HTERT RPE-1 (cell line): Measurements from ENCODE around the gene REXO5.
"Not testable (repeated sequence)": the region's sequence is repeated elsewhere in the genome, so short reads cannot be mapped to it uniquely, and the experiment has no call there.

Experiments
- in situ Hi-C: fragments of 300-500 bp; cut with MboI; formaldehyde crosslinking; loops from 4 replicates; pipeline ENCODE4 v1.14.3; 2020; ENCODE audit warnings: low sequenced_read_pairs

The REXO5 gene, protein sequence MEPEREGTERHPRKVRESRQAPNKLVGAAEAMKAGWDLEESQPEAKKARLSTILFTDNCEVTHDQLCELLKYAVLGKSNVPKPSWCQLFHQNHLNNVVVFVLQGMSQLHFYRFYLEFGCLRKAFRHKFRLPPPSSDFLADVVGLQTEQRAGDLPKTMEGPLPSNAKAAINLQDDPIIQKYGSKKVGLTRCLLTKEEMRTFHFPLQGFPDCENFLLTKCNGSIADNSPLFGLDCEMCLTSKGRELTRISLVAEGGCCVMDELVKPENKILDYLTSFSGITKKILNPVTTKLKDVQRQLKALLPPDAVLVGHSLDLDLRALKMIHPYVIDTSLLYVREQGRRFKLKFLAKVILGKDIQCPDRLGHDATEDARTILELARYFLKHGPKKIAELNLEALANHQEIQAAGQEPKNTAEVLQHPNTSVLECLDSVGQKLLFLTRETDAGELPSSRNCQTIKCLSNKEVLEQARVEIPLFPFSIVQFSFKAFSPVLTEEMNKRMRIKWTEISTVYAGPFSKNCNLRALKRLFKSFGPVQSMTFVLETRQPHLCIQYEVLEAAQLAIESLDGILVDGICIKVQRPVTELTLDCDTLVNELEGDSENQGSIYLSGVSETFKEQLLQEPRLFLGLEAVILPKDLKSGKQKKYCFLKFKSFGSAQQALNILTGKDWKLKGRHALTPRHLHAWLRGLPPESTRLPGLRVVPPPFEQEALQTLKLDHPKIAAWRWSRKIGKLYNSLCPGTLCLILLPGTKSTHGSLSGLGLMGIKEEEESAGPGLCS

GRCh38 chr16:20806168-20807050 is at the start of gene REXO5, which contains the start of gene ERI2:
REXO5 (plus strand) TSS chr16:20806527; CDS start chr16:20806954, 427 bp downstream.
ERI2 (minus strand) TSS chr16:20806472; CDS start chr16:20806430, 42 bp downstream.
- in situ Hi-C loops = no loop called here

- in situ Hi-C loops = no loop called here
Observed at GRCh38 chr16:20760346-20760745, 46.0 kb upstream of the REXO5 start.

GRCh38 chr16:20761175-20761574 is 45.2 kb upstream of the REXO5 start:
- in situ Hi-C loops = no loop called here

DNA sequence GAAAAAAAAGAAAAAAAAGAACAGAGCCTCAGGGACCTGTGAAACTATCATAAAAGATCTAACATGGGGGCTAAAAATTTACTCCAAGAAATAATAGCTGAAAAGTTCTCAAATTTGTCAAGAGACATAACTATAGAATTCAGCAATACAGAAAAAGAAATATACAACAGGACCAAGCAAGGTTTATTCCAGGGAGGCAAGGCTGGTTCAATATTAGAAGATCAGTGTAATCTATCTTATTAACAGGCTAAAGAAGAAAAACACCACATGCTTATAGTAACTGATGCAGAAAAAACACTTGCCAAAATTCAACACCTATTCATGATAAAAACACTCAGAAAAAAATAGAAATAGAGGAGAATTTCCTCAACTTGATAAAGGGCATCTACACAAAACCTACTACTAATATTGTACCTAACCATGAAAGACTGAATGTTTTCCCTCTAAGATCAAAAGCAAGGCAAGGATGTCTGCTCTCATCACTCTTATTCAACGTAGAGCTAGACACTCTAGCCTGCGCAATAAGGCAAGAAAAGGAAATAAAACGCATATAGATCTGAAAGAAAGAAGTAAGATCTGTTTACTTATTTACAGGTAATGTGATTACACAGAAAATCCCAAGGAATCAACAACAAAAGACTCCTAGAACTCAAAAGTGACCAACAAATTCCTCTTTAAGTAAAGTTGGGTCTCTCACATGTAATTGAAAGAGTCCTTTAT is 43.8 kb upstream of the REXO5 start:
- in situ Hi-C loops = no loop called here

DNA sequence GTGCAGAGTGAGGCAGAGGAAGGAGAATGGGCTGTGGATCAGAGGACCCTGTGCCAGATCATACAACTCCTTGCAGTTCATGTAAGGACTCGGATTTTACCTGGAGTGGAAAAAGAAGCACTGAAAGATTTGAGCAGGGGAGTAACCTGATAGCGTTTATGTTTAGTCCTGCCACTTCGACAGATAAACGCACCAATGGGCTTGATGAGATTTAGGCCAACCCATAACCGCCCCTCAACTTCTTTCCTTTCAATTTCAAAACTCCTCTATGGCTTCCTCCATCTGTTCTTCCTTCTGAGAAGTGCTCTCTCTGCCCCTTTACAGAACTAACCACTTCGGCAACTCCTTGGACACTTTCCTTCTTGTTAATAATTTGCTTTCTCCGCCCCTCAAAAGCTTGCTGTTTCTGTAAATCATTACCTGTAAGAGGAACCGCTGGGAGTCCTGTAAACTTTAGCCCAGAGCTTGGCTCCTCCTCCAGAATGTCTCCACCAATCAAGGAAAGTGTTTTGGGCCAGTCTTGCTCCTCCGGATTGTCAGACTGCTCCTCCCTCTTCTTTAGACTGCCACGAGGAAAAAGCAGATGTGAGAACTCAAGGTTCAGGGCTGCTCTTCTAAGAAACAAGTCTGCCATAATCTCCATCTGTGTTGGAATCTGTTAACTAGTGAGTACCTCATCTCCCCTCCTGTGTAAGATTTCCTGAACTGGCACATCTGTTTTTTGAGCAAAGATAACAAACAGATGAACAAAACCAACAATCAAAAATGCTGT is 42.7 kb upstream of the REXO5 start, which contains the start of gene ACSM3:
Gene ACSM3, plus strand, starts transcription at position 554 of the 772 bp plus-strand sequence. CDS start 6,021 bp downstream, outside the sequence.
- in situ Hi-C loops = no loop called here

DNA sequence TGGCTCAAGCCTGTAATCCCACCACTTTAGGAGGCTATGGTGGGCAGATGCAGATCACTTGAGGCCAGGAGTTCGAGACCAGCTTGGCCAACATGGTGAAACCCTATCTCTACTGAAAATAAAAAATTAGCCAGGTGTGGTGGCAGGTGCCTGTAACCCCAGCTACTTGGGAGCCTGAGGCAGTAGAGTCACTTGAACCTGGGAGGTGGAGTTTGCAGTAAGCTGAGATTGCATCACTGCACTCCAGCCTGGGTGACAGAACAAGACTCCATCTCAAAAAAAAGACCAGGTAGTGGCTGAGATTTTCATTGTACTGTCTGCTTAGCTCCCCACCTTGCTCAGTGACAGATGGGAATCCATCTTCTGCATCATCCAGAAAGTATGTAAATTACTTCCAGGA is 41.9 kb upstream of the REXO5 start:
- in situ Hi-C loops = not testable (repeated sequence)

- in situ Hi-C loops = no loop called here
Observed at GRCh38 chr16:20765732-20766131, 40.6 kb upstream of the REXO5 start.

DNA sequence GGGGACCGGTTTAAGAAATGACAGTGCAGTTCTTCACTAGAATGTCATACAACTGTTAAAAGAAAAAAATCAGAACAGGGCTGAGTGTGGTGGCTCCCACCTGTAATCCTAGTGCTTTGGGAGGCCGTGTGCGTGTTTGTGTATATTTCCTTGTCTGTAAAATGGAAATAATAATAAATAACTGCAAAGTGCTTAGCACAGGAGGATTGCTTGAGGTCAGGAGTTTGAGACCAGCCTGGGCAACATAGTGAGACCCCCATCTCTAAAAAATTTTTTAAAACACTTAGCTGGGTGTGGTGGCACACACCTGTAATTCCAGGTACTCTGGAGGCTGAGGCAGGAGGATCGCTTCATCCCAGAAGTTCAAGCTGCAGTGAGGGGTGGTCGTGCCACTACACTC is 40.0 kb upstream of the REXO5 start:
- in situ Hi-C loops = no loop called here

DNA sequence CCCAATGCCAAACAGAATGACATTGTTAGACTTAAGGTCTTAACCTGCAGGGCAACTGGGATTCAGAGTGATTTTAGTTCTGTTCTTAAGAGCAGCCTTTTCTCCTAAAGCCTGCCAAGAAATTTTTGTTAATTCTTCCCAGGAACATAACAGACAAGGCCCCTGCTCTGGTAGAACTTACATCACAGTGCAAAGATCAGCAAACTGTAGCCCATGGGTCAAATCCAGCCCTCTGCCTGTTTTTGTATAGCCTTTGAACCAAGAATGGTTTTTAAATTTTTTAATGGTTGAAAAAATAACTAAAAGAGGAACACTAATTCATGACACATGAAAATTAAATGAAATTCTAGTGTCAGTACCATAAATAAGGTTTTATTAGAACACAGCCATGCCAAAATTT is 38.8 kb upstream of the REXO5 start:
- in situ Hi-C loops = no loop called here

- in situ Hi-C loops = no loop called here
Observed at GRCh38 chr16:20768121-20768520, 38.2 kb upstream of the REXO5 start.

DNA sequence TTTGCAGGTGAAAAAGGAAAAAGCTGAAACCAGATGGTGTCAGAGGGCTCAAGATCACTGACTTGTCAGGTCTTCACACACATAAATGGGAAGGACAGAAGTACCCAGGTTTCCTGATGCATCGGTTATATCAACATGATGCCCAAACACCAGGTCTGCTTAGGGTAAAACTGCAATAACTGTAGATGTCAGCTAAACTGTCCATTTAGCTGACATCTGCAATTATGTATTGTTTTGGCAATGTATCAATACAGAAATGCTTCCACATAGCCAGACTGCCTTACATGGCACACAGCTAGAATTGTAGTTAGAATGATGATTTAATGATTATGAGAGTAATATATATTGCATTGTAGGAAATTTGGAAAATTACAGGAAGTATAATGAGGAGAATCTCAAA is 37.5 kb upstream of the REXO5 start:
- in situ Hi-C loops = no loop called here

DNA sequence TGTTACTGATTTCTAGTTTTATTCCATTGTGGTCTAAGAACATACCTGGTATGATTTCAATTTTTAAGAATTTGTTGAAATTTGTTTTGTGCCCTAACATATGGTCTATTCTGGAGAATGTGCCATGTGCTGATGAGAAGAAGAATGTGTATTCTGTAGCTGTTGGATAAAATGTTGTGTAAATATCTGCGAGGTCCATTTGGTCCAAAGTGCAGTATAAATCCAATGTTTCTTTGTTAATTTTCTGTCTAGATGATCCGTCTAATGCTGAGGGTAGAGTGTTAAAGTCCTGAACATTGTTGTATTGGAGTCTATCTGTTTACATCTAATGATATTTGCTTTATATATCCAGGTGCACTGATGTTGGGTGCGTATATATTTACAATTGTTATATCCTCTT is 32.6 kb upstream of the REXO5 start:
- in situ Hi-C loops = no loop called here

DNA sequence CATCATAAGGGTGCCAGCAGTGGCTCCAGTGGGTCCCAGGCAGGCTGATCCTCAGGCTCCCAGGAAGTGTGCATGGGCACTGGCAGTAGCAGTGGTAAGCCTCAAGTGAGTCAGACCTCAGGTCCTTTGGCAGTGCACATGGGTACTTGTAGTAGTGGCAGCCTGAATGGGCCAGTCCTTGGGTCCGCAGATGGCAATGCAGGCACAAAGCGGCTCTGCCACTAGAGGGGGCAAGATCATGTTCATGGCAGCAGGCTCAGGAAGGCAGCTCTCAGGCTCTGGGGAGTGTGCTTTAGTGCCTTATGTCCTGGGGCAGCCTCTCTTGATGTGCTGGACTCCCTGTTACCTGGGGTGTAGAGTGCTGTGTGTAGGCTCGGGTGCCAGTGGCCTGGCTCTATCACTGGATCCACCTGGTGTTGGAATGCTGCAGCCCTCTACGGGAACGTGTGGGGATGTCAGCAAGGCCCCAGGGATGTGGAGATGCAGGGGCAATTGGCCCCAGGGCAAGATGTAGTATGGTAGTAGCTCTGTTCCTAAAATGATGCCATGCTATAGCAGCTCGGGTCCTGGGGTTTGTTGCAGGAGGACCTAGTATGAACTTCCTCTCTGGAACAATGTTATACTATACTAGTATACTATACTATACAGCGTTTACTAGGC is 31.5 kb upstream of the REXO5 start:
- in situ Hi-C loops = no loop called here

- in situ Hi-C loops = no loop called here
Observed at GRCh38 chr16:20781697-20782096, 24.6 kb upstream of the REXO5 start.

DNA sequence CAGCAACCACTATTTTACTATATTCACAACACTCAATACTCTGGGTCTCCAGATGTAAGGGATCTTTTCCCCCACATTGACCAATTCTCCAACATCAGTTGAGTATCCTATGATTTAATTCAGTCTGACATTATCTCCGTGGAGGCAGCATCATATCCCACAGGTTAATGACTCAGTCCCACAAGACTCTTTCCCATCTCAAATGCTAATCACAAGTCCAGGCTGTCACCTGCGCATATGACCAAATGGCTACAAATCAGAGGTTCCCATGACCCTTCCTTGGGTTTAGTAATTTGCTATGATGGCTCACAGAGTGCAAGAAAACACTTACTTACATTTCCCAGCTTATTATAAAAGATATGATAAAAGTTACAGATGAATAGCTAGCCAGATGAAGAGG is 23.9 kb upstream of the REXO5 start:
- in situ Hi-C loops = no loop called here

GRCh38 chr16:20784204-20784603 is 22.1 kb upstream of the REXO5 start:
- in situ Hi-C loops = no loop called here

DNA sequence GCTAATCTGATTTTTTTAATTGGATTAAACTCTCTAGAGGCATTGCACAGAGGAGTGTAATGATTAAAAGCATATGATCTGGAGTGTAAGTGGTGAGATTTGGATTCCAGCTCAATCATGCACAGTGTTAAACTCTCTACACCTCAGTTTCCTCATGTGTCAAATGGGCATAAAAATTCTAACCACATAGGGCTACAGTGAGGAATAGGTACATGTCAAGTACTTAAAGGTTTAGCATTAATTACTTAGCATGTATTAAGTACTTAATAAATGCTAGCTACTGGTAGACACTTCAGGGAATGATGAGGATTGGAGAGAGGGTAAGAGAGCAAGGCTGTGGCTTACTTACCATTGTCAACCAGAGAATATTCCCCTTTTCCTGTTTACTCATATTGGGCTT is 17.2 kb upstream of the REXO5 start:
- in situ Hi-C loops = no loop called here

GRCh38 chr16:20791923-20792612 is 14.3 kb upstream of the REXO5 start:
- in situ Hi-C loops = no loop called here
